22Rv1 (cell line): ENCODE data around the gene AGAP1.

Source experiments
- H3K27ac ChIP-seq: fragments of 450-650 bp; 2 replicates; pipeline ENCODE4 v1.5.1; 2017
- ZFX ChIP-seq: fragments of 450-650 bp; IDR thresholded peaks from 2 replicates; pipeline ENCODE4 v1.6.1; 2017; ENCODE audit warnings: antibody characterized with exemption, borderline replicate concordance
- TF ChIP-seq, protein P1 (sequence below): fragments of 450-650 bp; IDR thresholded peaks from 2 replicates; pipeline ENCODE4 v1.5.1; 2017; ENCODE audit warnings: mild to moderate bottlenecking

The AGAP1 gene

DNA sequence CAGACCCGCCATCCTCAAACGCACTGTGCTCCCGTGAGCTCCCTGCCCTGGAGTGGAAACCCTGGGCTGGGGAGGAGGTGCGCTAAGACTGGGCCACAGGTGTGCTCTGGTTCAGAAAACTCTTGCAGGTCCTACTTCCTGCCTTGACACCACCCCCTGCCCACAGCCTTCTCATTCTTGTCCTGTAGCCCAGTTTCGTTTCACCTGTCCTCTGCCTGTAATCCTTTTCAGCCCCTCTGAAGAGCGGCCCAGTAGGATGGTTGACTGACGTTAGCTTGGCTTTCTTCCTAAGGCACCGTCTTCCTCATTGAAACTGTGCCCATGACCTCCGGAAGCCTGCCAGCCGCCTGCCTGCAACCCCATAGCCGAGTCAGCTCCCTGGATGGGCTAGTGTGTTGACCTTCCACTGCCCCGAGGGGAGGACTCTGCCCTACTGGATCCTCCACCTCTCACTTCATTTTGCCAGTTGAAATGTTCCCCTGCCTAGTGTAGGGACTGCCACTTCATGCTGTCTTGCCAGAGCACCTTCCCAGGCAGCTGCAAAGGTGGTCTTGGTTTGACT is 116.9 kb downstream of the AGAP1 start:
- no peak for TF ChIP-seq ZFX
- TF ChIP-seq, protein P1, sequence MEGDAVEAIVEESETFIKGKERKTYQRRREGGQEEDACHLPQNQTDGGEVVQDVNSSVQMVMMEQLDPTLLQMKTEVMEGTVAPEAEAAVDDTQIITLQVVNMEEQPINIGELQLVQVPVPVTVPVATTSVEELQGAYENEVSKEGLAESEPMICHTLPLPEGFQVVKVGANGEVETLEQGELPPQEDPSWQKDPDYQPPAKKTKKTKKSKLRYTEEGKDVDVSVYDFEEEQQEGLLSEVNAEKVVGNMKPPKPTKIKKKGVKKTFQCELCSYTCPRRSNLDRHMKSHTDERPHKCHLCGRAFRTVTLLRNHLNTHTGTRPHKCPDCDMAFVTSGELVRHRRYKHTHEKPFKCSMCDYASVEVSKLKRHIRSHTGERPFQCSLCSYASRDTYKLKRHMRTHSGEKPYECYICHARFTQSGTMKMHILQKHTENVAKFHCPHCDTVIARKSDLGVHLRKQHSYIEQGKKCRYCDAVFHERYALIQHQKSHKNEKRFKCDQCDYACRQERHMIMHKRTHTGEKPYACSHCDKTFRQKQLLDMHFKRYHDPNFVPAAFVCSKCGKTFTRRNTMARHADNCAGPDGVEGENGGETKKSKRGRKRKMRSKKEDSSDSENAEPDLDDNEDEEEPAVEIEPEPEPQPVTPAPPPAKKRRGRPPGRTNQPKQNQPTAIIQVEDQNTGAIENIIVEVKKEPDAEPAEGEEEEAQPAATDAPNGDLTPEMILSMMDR = no peak
- H3K27ac ChIP-seq = no peak overlapping the region

DNA sequence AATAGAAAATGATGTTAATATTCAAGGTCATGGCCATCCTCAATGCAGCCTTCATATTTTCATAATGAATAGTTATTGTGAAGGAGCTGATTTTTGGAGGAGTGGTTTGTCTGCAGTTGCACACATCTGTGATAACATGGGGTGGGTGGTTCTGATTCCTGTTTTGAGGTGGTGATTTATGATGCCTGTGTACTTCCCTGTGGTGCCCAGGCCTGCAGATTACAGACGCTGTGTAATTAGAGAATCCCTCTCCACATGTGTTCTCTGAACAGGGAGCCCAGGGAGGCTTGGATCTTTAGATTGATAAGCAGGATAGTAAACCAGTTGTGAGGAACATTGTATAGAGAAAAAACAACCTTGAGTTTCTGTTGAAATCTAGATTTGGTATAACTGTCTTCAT is 117.5 kb downstream of the AGAP1 start:
- no peak for TF ChIP-seq ZFX
- TF ChIP-seq, protein P1 = no peak
- no peak overlapping the region for H3K27ac ChIP-seq

DNA sequence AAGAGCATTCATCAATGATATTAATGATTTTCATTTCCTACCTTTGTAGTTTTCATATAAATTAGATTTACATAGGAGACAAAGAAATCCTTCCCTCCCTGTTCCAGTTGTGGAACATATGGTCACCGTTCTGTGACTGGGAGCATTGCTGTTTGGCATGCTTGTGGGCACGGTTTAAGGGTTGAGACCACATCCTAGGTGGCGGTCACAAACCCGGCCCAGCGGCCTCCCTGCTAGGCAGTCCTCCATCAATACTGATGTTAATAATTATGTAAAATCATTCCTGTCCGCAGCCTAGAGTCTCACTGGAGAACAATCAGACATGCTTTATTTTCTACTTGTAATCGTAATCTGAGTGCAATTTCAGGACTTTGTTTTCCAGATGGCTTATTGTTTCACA is 117.9 kb downstream of the AGAP1 start:
- no peak overlapping the region for H3K27ac ChIP-seq
- TF ChIP-seq ZFX = no peak
- TF ChIP-seq, protein P1 = no peak

DNA sequence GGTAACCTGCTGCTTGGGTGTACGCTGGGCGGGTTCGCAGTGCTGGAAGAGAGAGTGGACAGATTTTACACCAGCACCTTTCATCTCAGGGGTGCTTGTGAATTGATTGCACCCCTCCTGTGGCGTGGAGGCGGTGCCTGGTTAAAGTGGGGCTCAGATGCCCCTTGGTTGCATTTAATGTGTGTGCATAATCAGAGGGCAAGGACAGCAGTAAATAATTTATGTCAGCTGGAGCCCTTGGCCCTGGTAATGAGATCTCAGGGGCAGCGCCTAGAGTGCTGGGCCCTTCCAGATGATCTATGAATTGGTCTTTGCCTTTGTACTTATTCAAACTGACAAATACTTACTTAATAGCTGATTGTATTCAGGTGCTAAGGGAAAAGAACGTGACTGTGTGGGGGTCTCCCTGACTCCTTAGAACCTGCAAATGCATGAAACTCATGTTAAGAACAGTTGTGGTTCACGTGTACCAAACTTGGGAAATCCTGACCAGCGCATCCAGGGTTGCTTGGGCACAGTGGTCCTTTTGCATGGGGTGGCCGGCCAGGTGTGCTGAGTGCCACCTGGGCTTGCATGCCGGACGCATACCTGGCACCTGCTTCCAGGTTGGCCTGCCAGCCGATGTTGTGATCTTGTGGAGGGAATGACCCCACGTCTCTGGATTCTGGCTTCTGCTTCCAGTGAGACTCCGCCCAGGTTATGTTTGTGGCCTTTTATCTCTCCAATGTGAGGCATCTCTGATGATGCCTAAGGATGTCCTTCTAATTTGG is 118.5 kb downstream of the AGAP1 start:
- no peak overlapping the region for H3K27ac ChIP-seq
- TF ChIP-seq, protein P1 = no peak
- TF ChIP-seq ZFX = no peak

DNA sequence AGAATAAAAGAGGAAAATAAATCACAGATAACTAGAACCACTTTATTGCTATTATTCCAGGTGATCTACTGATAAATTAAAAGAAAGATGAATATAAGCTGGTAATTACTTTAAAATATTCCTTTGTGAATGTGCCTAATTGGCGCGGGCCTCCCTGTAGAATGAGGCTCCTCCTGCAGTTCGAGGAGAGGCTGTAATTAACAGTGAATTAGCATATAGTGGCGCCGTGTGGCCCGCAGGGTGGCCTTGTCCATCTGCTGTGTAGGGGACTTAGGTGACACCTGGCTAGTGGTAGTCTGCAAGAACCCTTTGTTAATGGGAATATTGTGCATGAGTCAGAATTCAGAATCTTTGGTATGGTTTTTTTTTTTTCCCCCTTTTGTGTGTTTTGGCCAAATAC is 119.8 kb downstream of the AGAP1 start:
- TF ChIP-seq ZFX = no peak
- TF ChIP-seq, protein P1 = no peak
- no peak overlapping the region for H3K27ac ChIP-seq

DNA sequence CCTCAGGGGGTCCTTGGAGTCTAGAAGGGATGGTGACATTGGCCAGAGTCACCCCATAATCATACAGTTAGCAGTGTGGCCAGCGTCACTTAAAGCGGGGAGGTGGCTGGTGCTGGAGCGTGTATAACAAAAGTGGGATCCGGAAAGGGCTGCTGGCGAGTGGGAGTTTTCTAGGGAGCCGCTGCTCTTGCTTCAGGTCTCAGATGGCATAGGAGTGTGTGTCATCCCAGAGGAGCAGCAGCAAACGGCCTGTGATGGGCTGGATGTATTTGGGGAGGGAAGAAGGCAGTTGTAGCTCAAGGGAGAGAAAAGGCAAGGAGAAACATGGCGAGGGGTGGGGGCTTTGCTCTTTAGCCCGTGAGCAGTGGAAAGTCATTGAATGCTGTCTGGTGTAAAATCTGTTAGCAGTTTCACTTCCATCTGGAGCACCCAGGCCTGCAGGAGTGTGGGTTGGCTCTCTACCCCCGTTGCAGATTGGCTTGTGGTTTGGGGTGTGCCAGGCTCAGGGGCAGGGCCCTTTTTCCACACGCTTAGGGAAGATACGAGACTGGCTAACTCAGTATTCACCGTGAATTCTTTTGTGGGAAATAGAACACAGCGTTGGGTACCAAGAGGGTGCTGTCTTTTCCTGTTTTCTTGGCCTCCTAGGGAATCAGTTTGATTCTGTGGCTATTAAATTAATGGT is 120.5 kb downstream of the AGAP1 start:
- no peak for TF ChIP-seq ZFX
- TF ChIP-seq, protein P1 = no peak
- no peak overlapping the region for H3K27ac ChIP-seq
